ENCODE results near the gene CFAP45.

The CFAP45 gene

DNA sequence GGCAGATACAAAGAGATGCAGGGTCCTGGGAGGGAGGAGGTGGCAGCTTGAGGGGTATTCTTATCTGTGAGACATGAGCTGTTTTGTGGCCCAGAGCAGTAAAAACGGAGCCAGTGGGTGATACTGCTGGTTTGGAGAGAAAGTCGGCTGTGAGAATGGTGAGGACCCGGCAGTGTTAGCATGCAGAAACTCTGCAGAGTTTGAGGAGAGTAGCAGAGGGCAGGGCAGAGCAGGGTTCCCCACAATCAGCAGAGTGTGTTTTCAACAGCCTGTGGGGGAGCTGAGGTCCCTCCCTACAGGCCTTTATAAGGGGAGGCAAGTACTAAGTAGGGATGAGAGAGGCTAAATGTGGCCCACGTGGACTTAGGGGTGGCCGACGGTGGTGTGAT is 72.9 kb downstream of the CFAP45 start:
- DNase-seq (ENCODE audit: low read depth), result no peak
- H3K4me3 ChIP-seq (ENCODE audit: control insufficient read depth, low read depth, low read length), result no peak overlapping the region
- TF ChIP-seq, protein P1, sequence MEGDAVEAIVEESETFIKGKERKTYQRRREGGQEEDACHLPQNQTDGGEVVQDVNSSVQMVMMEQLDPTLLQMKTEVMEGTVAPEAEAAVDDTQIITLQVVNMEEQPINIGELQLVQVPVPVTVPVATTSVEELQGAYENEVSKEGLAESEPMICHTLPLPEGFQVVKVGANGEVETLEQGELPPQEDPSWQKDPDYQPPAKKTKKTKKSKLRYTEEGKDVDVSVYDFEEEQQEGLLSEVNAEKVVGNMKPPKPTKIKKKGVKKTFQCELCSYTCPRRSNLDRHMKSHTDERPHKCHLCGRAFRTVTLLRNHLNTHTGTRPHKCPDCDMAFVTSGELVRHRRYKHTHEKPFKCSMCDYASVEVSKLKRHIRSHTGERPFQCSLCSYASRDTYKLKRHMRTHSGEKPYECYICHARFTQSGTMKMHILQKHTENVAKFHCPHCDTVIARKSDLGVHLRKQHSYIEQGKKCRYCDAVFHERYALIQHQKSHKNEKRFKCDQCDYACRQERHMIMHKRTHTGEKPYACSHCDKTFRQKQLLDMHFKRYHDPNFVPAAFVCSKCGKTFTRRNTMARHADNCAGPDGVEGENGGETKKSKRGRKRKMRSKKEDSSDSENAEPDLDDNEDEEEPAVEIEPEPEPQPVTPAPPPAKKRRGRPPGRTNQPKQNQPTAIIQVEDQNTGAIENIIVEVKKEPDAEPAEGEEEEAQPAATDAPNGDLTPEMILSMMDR (IDR thresholded peaks at IDR 0.05; ENCODE audit: control insufficient read depth, insufficient read depth, low read depth, low read length, missing control alignments), result no peak

DNA sequence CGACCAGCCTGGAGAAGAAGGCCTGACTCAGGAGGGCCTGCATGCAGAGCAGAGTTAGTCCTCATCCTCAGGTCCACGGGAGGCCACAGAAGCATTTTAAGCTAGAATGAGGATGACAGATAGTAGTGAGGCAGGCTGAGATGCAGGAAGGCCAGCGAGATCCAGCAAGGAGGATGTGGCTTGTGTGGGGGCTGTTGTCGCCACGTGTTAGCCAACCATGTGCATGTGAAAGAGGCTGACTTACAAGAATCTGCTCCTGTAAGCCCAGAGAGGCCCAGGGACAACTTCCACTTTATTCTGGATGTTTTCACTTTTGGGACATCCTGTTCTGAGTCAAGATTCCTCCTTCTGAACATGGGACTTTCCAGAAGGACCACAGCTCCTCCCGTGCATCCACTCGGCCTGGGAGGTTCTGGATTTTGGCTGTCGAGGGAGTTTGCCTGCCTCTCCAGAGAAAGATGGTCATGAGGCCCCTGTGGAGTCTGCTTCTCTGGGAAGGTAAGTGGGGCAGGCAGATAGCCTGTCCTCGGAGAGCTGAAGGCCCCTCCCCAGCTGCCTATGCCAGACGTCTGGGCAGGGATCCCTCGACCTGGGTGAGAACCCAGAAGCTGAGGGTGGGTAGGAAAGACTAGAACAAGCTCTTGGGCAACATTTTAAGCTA is 73.4 kb downstream of the CFAP45 start, which contains the start of gene SLAMF8:
Gene SLAMF8 (plus strand): TSS at position 433 of the 661 bp plus-strand sequence. CDS start 26 bp downstream, at position 459.
- TF ChIP-seq, protein P1 (IDR thresholded peaks at IDR 0.05; ENCODE audit: control insufficient read depth, insufficient read depth, low read depth, low read length, missing control alignments), result no peak
- no peak within 1 kb of the TSS for H3K4me3 ChIP-seq (ENCODE audit: control insufficient read depth, low read depth, low read length)
- DNase-seq (ENCODE audit: low read depth), result no peak

DNA sequence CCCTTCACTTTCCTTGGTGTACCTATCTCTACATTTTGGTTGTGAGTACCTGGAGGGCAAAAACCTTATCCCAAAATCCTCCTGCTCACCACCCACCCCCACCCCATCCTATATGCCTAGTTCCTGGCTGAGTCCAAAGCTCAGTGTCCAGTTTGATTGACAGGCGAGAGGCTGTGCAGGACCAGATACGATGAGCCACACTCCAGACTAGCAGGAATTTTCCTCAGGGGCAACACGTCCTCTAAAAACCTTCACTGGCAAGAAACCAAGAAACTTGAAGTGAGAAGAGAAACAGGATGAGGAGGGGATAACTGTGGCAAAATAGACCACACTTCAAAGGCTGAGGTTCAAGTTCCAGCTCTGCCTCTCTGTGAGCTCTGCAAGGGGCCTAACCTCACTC is 74.4 kb downstream of the CFAP45 start:
- no peak overlapping the region for H3K4me3 ChIP-seq (ENCODE audit: control insufficient read depth, low read depth, low read length)
- TF ChIP-seq, protein P1 (IDR thresholded peaks at IDR 0.05; ENCODE audit: control insufficient read depth, insufficient read depth, low read depth, low read length, missing control alignments), result no peak
- no peak for DNase-seq (ENCODE audit: low read depth)

DNA sequence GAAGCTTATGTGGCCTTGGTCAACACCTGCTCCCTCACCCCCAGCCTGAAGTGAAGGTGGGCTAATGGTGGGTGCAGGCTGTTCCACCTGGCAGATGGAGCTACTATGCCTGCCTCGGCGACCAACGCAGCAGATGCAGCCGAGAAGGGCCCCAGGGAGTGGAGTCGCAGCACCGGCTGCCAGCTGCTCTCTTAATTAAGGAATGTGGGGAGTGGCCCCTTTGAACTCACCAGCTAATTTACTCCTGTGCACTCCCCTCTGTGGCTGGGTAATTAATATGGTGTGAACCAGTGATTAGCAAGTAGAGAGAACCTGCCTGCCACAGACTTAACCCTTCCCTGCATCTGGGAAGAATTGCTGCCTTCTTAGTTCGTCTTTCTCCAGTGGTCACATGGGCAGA is 76.6 kb downstream of the CFAP45 start:
- TF ChIP-seq, protein P1 (IDR thresholded peaks at IDR 0.05; ENCODE audit: control insufficient read depth, insufficient read depth, low read depth, low read length, missing control alignments), result no peak
- DNase-seq (ENCODE audit: low read depth), result no peak
- H3K4me3 ChIP-seq (ENCODE audit: control insufficient read depth, low read depth, low read length), result no peak overlapping the region
